Hepatocyte (in vitro differentiated cells): ENCODE measurements around the gene TPM4.

Experiments
- CTCF ChIP-seq: fragments of 200-600 bp; sonication (generic); IDR thresholded peaks from 2 replicates; pipeline ENCODE4 v1.5.1; 2016; ENCODE audit warnings: antibody characterized with exemption, mild to moderate bottlenecking; ENCODE audit not compliant: poor library complexity
- EZH2 ChIP-seq: fragments of 200-600 bp; sonication (generic); IDR thresholded peaks from 2 replicates; pipeline ENCODE4 v1.6.1; 2016; ENCODE audit warnings: antibody characterized with exemption, mild to moderate bottlenecking, borderline replicate concordance

- TF ChIP-seq CTCF = no peak
- TF ChIP-seq EZH2 = no peak
Observed at GRCh38 chr19:16051254-16052025, 24.9 kb upstream of the TPM4 start.
